GM12892 (cell line): ENCODE measurements around the gene KLHL26.

Experiments
- POLR2A ChIP-seq: IDR thresholded peaks from 2 replicates; pipeline ENCODE4 v1.6.1; 2011; ENCODE audit warnings: low read depth, low read length, control low read depth
- POLR2AphosphoS5 ChIP-seq: IDR thresholded peaks from 2 replicates; pipeline ENCODE4 v1.6.1; 2011; ENCODE audit warnings: low read depth, low read length, control low read depth
- TAF1 ChIP-seq: IDR thresholded peaks from 2 replicates; pipeline ENCODE4 v1.6.1; 2011; ENCODE audit warnings: low read depth, mild to moderate bottlenecking, control low read depth, low read length, borderline replicate concordance

DNA sequence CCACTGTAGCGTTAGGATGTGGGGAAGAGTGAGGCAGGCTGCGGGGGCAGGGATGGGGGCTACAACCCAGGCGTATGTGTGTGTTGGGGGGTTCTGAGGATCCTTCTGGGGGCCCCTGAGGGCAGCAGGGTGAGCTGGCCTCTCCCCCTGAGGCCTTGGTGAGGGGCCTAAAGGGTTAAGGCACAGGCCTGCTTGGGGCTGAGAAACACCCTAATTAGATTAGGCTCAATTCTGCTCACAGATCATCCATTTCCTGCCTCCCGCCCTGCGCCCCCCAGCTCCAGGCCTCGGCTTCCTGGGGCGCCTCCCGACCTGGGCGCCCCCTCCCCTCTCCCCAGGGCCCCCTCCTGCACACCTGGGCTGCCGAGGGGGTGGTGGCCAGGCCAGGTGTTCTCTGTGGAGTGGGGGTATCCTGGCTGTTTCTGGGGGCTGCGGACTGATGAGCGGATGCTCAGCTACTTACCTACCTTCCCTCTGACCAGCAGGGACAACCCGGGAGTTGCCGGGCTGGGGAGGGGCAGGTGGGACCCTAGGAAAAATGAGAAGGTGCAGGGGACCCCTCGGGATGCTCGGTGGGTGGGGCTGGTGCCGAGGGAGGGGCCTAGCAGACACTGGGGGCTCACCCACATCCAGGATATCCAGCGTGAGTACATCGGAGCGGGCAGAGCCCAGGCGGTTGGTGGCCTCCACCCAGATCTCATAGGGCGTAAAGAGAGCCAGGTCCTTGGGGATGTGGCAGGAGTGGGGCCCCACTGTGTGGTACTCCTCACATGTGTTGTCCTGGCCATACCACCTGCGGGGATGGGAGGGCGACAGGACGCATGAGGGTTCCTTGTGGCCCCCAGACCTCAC is 38.8 kb upstream of the KLHL26 start:
- TF ChIP-seq POLR2A (no peak), TAF1 (no peak), POLR2AphosphoS5 (no peak)
